Fibroblast of lung (primary cell): ENCODE measurements around the gene EIF3K.

ENCODE experiments used
- CTCF ChIP-seq, 2 donors: IDR thresholded peaks in 1 of 2; conservative IDR thresholded peaks in 1 of 2; 1 replicate in 1 of 2; 2 replicates in 1 of 2; pipeline ENCODE4 v1.5.1; 2011 to 2012; ENCODE audit warnings: low read length in 2 of 2, control low read depth in 1 of 2, inconsistent platforms in 1 of 2, low read depth in 1 of 2, mild to moderate bottlenecking in 1 of 2
- EZH2 ChIP-seq: IDR thresholded peaks from 2 replicates; pipeline ENCODE4 v1.5.1; 2012; ENCODE audit warnings: low read length, control low read depth, mild to moderate bottlenecking; ENCODE audit errors: missing control alignments

DNA sequence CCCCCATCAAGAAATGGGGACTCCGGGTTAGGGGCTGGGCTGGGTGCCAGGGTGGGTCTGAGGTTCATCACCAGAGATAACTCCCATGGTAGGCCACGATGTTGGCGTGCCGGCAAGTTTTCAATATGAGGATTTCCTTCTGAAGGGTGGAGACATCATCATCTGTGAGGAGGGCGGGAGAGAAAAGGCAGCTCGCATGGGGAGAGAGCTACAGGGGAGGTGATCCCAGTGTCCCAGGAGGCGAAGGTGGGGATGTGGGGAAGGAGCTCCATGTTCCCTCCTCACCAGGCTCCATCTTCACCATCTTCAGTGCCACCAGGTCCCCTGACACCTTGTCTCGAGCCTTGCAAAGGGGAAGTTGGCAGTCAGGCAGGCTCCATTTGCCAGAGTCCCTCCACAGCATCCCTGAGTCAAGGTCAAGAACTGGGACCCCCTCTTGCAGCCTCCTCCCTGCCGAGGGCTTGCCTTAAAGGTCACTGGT lies 1.7 kb upstream of the EIF3K start:
- no peak for TF ChIP-seq CTCF (conservative IDR thresholded peaks at IDR 0.05 in 1 of 2, IDR thresholded peaks at IDR 0.05 in 1 of 2; ENCODE audit: low read depth in 1 of 2, low read length in 2 of 2)
- no peak for TF ChIP-seq EZH2
